Stimulated activated CD4-positive, alpha-beta T cell treated with anti-CD3 and anti-CD28 coated beads, Interleukin-2, amount 100 ng/mL, for 48 hours (primary cell): Measurements from ENCODE around the gene MGMT.

Experiments used
- DNase-seq, 2 donors: peaks; one replicate each; pipeline ENCODE4 v3.0.0-alpha.2; 2020

The MGMT gene

DNA sequence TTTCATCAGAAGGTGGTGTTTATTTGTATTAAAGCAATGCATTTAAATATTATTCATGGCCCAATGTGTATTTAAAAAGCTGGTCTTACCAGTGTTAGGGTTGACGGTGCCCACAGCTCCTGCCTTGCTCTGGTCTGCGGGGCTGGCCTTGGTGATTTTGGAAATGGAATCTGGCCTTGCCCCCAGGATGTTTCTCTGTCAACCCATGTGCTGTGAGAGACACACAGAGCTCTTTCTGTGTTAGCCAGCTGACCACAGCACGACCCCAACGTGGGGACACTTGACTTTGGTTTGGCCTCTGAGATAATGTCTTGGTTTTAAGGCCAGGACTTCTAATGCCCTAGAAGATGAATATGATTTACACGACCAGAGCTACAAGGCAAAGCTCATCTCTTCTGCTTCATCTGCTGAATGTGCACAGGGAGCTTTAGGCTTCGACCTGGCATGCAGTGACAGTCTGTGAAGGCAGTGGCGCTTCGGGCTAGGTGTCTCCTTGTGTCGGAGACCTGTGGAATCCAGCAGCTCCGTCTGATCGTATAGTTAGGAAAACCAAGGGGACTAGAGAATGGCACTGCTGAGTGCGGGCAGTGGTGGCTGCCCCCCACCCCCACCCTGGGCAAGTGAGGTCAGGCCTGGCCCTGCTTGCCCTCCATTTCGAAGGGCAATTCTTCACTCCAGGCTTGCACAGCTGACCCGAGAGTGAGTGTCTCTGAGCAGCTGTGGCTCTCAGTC is 250.9 kb downstream of the MGMT start:
- no peak for DNase-seq

DNA sequence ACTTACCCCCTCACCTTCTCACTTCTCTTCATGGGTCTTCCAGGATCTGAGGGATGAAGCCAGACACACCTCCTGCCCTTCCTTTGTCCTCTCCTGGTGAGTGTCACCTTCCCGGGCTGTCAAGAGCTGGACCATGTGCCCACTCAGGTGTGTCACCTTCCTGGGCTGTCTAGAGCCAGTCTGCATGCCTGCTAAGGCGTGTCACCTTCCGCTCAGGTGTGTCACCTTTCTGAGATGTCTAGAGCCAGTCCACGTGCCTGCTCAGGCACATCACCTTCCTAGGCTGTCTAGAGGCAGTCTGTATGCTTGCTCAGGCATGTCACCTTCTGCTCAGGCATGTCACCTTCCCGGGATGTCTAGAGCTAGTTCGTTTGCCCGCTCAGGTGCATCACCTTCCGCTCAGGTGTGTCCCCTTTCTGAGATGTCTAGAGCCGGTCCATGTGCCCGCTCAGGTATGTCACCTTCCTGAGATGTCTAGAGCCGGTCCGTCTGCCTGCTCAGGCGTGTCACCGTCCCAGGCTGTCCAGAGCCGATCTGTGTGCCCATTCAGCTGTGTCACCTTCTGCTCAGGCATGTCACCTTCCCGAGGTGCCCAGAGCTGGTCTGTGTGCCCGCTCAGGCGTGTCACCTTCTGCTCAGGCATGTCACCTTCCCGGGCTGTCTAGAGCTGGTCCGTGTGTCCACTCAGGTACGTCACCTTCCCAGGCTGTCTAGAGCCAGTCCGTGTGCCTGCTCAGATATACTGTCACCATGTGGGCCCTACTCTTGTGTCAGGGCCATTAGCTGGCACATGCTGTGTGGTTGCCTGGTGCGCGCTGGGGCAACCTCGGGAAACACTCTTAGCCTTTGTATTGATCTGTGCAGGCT is 251.7 kb downstream of the MGMT start:
- DNase-seq: no peak

- no peak for DNase-seq
Observed at GRCh38 chr10:129719415-129719739, 252.3 kb downstream of the MGMT start.

DNA sequence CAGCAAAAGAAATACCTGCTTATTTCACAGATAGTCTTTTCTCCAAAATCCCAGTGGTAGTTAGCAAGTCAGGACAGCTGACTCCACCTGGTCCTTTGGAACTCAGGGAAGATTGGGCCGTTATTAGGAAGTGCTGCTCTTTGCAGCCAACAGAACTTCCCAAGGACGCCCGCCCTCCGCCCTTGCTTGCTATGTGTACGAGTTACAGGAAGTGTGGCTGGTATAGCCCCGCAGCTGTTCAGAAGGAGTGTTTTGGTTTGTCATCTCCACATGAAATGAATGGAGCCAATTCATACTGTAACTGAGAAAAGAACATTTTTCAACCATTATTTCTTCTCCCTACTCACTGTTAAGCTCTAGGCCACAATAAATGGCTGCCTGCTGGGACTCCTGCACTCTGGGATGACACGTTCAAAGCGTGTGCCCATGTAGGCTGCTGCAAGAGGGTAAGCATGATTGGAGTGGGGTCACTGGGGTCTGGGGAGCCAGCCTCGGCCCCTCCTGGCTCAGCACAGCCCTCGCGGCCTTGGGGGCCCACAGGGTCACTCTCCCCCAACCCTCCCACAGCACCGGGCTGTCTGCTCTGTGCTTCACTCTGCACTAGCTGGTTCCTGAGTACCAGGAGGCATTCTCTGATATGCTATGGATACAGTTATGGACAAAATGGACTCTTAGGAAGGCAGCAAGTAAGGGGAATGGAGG is 253.0 kb downstream of the MGMT start:
- DNase-seq: no peak

- no peak for DNase-seq
Observed at GRCh38 chr10:129725011-129725410, 258.0 kb downstream of the MGMT start.

DNA sequence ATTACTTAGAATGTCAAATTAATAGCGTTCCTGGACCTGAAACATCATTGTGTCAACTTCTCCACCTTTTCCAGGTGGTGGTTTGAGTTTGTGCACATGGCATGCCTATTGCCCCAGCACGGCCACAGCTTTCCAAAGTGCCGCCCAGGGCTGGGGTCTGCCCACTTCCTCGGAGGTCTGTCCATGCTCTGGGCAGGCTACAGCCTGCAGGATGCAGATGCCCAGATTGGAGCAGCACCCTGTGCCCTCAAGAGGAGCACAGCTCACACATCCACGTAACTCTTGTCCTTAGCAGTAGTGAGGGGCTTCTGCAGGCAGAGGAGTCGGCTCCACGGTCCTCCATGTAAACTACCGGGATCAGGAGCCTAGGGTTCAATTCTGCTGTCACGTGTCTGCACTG is 258.4 kb downstream of the MGMT start:
- no peak for DNase-seq

DNA sequence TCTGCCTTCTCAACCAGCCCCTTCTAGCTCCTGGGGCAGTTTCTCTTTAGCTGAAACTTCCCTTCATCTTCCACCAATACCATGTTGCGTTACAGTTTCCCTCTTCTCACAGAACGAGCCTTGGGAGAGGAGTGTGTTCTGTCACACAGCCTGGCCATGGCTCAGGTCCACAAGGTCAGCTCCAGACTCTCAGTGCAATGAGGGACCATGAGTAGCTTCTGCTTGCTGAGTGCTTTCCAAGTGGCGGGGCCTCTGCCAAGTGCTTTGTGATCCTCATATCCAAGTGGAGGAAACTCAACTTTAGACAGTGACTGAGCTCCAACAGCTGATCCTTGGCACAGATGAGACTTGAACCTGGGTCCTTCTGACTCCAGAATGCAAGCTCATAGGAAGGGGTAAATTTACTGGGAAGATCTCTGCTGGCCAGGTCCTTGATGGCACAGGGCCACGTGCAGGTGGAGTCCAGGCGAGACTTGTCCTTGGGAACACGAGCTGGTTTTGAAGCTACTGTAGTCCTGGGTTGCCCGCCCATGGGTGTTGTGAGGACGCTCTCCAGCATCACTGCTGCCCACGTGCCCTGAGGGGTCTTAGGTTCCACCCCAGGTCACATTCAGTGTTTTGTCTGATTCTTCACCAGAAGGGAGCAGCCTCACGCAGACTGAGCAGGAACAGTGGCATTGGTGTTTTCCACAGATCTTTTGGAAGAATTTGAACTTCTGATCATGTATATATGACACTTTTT is 259.0 kb downstream of the MGMT start:
- DNase-seq: no peak

DNA sequence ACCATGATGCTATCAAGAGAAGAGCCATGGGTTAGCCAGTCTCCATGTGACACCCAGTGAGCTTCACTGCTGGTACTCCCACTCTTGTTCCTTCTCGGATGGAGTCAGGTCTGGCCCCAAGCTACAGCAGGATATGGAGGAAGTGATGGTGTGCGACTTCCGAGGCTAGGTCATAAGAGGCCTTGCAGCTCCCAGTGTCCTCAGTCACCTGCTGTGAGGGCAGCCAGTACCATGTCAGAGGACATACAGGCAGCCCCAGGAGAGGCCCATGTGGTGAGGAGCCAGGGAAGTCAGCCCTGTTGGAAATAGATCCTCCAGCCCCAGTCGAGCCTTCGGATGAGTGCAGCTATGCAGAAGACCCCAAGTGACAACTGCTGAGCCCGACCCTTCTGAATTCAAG is 260.0 kb downstream of the MGMT start:
- DNase-seq: no peak

- DNase-seq: no peak
Observed at GRCh38 chr10:129727495-129727894, 260.5 kb downstream of the MGMT start.

- DNase-seq: no peak
Observed at GRCh38 chr10:129728246-129728820, 261.3 kb downstream of the MGMT start.

DNA sequence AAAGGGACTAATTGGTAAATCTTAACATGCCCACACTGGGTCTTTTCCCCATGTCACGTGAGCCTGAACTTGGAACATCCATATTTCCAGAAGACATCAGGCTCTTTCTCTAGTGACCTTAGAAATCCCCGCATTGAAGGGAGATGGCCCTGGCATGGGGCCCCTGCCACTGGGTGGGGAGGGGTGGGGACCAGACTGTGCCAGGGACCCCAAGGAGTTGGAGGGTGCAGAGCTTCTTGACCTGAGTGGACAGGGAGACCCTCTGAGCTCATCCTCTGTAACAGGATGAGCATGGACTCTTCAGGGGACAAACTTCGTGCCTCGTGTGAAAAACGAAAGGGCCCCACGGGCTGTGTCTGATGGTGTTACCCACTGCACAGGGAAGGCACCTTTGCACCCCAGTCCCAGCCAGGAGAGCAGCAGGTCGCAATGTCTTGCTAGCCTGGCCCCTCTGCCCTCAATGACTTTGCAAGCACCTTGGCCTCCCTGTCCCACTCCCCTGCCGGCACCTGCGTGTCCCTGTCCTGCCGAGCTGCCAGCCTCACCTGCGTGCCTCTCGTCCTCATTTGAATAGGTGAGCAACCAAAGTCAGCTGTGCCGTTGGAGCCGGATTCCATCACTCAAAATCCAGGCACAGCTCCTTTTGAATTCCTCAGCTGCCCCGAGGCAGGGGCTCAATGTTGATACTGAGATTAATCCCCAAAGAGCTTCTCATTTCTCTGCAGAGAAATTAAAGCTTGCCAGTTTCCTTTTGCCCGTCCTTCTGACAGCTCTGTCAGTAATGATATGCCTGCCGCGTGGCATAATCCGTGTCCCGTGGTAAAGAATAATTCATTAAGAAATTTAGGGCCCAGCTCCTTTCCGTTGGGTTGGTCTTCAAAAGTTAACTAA is 262.1 kb downstream of the MGMT start:
- no peak for DNase-seq

DNA sequence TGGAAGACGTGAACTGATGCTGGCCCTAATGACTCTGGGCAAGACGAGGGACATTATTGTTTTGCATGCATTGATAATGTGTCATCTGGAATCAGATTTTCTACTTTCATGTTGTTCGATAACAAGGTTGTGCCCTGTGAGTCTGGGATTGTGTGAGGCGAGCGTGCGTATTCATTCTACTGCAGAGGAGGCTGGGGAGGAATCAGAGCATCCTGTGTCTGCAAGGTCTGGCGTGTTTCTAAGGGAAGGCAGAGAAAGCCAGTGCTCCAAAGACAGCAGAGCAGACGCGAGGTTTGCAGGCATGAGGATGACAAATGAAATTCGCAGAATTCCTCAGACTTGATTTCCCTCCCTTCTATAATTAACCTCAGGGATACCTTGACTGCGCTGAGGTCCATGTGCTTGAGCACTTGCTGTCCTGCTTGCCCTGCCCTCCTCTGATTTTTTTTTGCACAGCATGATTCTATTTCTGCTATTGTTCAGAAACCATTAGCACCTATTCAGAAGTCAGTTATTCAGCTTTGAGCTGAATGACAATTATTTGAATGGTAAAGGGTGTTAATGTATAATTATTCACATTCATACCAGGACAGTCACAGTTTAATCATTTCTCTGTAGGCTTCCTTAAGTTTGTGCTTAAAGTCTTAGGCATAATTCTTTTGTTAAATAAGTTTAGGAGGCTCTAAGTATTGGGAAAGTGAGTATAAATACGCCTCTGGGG is 263.4 kb downstream of the MGMT start:
- DNase-seq: no peak

DNA sequence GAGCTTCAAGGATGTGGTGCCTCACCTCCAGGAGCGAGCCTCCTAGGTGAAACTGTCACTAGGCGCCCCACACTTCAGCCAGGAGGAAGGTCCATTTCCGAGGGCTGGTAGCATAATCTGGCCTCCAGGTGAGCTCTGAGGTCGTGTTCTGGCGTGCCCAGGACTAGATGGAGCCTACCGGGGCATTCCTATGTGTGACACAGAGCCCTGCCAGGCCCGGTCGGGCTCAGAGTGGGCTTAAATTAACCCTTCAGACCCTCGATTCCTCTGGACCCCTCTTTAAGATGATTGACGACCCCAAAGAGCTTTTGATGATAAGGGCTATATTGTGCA is 263.9 kb downstream of the MGMT start:
- DNase-seq: no peak

- no peak for DNase-seq
Observed at GRCh38 chr10:129740532-129741279, 273.7 kb downstream of the MGMT start.

- DNase-seq: no peak
Observed at GRCh38 chr10:129741280-129741977, 274.4 kb downstream of the MGMT start.

GRCh38 chr10:129741978-129742741 is 275.1 kb downstream of the MGMT start:
- DNase-seq: no peak

GRCh38 chr10:129742742-129743550 is 275.9 kb downstream of the MGMT start:
- no peak for DNase-seq

GRCh38 chr10:129743738-129744133 is 276.7 kb downstream of the MGMT start:
- no peak for DNase-seq
